Measurements from ENCODE around the gene RAB6C.
"Not testable (repeated sequence)": the region's sequence is repeated elsewhere in the genome, so short reads cannot be mapped to it uniquely, and the experiment has no call there.

RAB6C gene

DNA sequence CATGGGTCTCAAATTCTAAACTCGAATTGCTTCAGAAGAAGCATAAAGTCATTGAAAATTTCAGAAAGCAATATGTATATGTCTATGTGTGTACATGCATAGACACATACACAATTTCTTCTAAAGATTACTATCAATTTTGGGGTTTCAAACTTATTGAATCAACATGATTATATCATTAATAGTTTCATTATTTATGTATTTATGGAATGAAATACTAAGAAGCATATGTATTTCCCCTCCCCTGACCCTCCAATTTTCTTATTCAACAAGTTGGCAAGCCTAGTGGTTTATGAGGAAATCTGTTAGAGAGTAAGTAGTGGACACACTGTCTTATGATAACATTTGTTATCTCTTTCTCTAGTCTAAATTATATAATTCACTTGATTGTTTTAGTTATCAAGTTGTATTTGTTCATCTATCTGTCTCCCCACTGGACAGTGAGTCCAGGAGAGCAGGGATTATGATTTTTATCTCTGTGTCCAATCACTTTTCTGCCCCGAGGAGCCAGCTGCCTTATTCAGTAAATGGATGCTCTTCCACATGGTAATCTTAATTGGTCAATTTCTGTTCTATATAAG is 17.3 kb downstream of the RAB6C start:
- not testable (repeated sequence) for DNase-seq (ENCODE audit: low read depth)

DNA sequence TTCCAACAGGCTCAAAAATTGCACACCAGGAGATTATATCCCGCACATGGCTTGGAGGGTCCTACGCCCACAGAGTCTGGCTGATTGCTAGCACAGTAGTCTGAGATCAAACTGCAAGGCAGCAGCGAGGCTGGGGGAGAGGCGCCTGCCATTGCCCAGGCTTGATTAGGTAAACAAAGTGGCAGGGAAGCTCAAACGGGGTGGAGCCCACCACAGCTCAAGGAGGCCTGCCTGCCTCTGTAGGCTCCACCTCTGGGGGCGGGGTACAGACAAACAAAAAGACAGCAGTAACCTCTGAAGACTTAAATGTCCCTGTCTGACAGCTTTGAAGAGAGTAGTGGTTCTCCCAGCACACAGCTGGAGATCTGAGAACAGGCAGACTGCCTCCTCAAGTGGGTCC is 19.3 kb downstream of the RAB6C start:
- not testable (repeated sequence) for DNase-seq (ENCODE audit: low read depth)

DNA sequence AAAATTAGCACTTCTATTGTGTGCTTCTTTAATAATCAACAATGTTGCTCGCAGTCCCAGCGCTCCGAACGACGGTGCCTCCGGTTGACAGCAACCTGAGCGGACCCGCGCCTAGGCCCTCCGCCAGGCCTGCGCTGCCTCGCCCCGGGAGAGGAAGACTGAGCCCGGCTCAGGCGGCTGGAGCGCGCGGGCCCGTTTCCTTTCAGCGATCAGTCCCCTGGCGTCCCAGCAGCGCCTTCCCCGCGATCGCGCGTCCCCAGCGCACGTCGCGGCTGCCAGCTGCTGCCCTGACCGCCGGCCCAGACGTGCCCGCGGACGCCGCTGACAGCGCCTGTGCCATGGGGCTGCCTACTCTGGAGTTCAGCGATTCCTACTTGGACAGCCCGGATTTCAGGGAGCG is 26.4 kb downstream of the RAB6C start:
- DNase-seq (ENCODE audit: low read depth), result not testable (repeated sequence)

DNA sequence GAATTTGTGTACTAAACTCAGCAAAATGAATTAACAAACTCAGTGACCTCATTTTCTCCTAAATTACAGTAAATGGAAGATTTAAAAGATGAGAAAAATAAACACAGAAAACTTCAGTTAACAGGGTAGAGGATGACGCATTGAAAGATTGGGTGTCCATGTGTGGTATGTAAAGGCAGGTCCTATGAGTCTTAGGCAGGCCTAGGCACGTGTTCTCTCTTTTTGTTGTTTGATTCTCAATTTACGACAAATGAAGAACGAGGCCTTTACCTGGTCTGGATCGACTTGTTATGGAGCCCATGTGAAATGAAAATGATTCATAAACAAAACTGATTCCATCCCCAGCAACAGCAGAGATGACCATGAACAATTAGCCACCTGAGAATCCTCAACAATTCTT is 37.2 kb downstream of the RAB6C start:
- not testable (repeated sequence) for DNase-seq (ENCODE audit: low read depth)

DNA sequence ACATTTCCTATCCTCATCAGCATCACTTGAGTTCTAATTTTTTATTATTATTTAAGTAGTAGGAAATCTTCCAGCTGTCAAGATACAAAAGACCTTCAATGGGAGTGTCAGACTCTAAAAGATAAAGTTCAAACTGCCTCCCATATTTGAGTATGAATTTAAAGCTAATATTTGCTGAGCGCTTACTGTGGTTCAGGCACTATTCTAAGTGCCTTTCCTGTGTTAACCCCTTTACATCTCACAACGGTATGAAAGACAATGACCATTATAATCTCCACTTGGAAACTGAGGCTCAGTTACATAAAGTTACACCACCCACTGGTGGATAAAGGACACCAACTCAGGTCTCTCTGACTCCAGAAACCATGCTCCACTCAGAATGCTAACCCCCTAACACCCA is 39.9 kb downstream of the RAB6C start:
- DNase-seq (ENCODE audit: low read depth), result no peak

DNA sequence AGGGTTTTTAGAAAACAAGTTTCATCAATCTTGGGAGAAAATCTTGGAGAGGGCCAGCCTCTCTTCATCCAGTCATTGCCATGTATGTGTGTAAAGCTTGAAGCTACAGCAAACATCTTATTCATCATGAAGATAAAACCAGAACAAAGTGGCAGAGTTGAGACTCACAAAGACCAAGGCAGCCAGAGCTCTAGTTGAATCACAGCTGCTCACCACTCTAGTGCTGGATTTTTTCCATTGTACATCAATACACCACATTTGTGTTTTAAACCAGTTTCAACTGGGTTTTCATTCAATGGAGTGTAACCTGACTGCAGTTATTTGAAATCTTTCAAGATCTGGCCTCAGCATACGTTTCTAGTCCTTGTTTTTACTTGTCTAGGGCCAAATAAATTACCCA is 40.6 kb downstream of the RAB6C start:
- not testable (repeated sequence) for DNase-seq (ENCODE audit: low read depth)

DNA sequence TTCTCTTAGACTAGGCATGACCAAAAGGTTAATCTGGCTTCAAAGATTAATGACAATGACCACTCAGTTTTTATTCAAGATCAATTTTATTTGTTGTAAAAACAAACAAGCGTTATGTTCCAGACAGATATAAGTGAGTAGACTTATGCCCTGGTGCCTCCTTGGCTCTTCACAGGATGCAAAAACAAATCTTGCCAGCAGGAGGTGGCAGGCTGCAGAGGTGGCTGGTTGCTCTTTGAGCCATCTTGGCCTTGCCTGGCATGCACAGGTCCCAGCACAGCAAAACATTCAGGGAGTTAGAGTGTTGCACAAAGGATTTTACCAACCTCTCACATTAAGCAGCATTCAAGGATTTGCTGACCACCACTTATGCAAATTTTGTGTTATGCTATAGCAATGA is 46.5 kb downstream of the RAB6C start:
- DNase-seq (ENCODE audit: low read depth), result not testable (repeated sequence)

Measured in CMK (cell line).